Spinal cord (tissue), 10 donors: Measurements from ENCODE around the gene VPREB3. TPM values are rescaled to one million over a fixed set of nuclear protein-coding genes. Genes with fewer than 3 reads are reported as not detected.

ENCODE experiments used
- DNase-seq, 6 donors: peaks; one replicate each; pipeline versions ENCODE4 v3.0.0 to v3.0.0-alpha.2; 2013 to 2015; ENCODE audit warnings: low spot score in 6 of 6, low read depth in 4 of 6
- H3K27ac ChIP-seq: one replicate; pipeline ENCODE4 v1.5.1; 2013; ENCODE audit warnings: low read depth, low read length, control low read depth
- H3K27me3 ChIP-seq: one replicate; pipeline ENCODE4 v1.6.1; 2013; ENCODE audit warnings: low read length; ENCODE audit not compliant: control insufficient read depth, insufficient read depth
- H3K36me3 ChIP-seq: one replicate; pipeline ENCODE4 v1.6.1; 2013; ENCODE audit warnings: low read length; ENCODE audit not compliant: control insufficient read depth, insufficient read depth
- H3K4me1 ChIP-seq: one replicate; pipeline ENCODE4 v1.6.1; 2013; ENCODE audit warnings: low read length; ENCODE audit not compliant: control insufficient read depth, insufficient read depth
- H3K4me3 ChIP-seq: one replicate; pipeline ENCODE4 v1.5.1; 2013; ENCODE audit warnings: low read depth, low read length, control low read depth
- H3K9me3 ChIP-seq: one replicate; pipeline ENCODE4 v1.6.1; 2013; ENCODE audit warnings: low read length; ENCODE audit not compliant: control insufficient read depth, insufficient read depth
- WGBS: methylation state at CpG from one replicate; pipeline ENCODE4 v1.1.5; 2013; ENCODE audit warnings: missing lambda C conversion rate; ENCODE audit not compliant: insufficient coverage; 5-methylcytosine and 5-hydroxymethylcytosine counted together
- polyA plus RNA-seq, 2 donors: library from polyadenylated mRNA; unstranded; fragments of 120-200 nt; gene quantifications; one replicate each; pipeline ENCODE4 v1.2.1, GENCODE V29; 2013; ENCODE audit not compliant: insufficient read length in 2 of 2
- total RNA-seq, 2 donors: library from RNA; depleted of rRNA in 1 of 2; stranded (reverse); fragments of 120-200 nt in 1 of 2; fragments of >200 nt in 1 of 2; gene quantifications; one replicate each; pipeline versions ENCODE4 v1.2.3 to v1.2.4, GENCODE V29; 2013 to 2014
- donor health status: healthy.

VPREB3 gene
- total and polyA plus RNA-seq, 4 donors, result 0.33 to 1.2 (median 0.89) TPM; not detected in 1

- Histone ChIP-seq H3K4me3 (peak overlapping the region; percentile 74), H3K27ac (peak overlapping the region; percentile 80), H3K27me3 (no peaks in the 10 kb centered on the region), H3K36me3 (peaks cover 28% of the 10 kb centered on the region), H3K4me1 (peaks cover 66% of the 10 kb centered on the region), H3K9me3 (no peaks in the 10 kb centered on the region)
- WGBS, result 12% methylated on average over 10 of the region's 27 CpGs
- no peak for DNase-seq
Observed at GRCh38 chr22:23767303-23767672, 13.1 kb upstream of the VPREB3 start.

GRCh38 chr22:23764899-23765881 lies 11.0 kb upstream of the VPREB3 start:
- no peak overlapping the region for H3K4me3 ChIP-seq
- H3K27ac ChIP-seq, result no peak overlapping the region

GRCh38 chr22:23763954-23764353 lies 9.7 kb upstream of the VPREB3 start:
- no peak overlapping the region for H3K27ac ChIP-seq
- no peaks in the 10 kb centered on the region for H3K9me3 ChIP-seq
- H3K36me3 ChIP-seq, result peaks cover 28% of the 10 kb centered on the region
- peaks cover 53% of the 10 kb centered on the region for H3K4me1 ChIP-seq
- H3K4me3 ChIP-seq, result no peak overlapping the region
- no peak for DNase-seq
- H3K27me3 ChIP-seq, result no peaks in the 10 kb centered on the region
- WGBS, result 76% methylated on average over 3 of the region's 7 CpGs

More at GRCh38 chr22:23764899-23765881, 11.0 kb upstream of the VPREB3 start:
- WGBS, result 92% methylated on average over 8 of the region's 9 CpGs
- H3K27me3 ChIP-seq, result no peaks in the 10 kb centered on the region
- DNase-seq, result no peak
- no peaks in the 10 kb centered on the region for H3K9me3 ChIP-seq
- peaks cover 28% of the 10 kb centered on the region for H3K36me3 ChIP-seq
- peaks cover 61% of the 10 kb centered on the region for H3K4me1 ChIP-seq

GRCh38 chr22:23763579-23763945 lies 9.3 kb upstream of the VPREB3 start:
- no peak overlapping the region for H3K4me3 ChIP-seq
- peak in 1 of 6 donors; percentile 6 for DNase-seq
- WGBS, result 15% methylated on average over 13 of the region's 17 CpGs
- H3K27ac ChIP-seq, result no peak overlapping the region
- peaks cover 49% of the 10 kb centered on the region for H3K4me1 ChIP-seq
- no peaks in the 10 kb centered on the region for H3K9me3 ChIP-seq
- H3K36me3 ChIP-seq, result peaks cover 28% of the 10 kb centered on the region
- H3K27me3 ChIP-seq, result no peaks in the 10 kb centered on the region

GRCh38 chr22:23762842-23763578 lies 8.8 kb upstream of the VPREB3 start, which contains the start of gene C22orf15:
TSS of gene C22orf15 (plus strand) at chr22:23762990. CDS start at chr22:23763307, 317 bp downstream.
- no peaks in the 10 kb centered on the region for H3K9me3 ChIP-seq
- DNase-seq, result peak in 1 of 6 donors; percentile 17
- peaks cover 44% of the 10 kb centered on the region for H3K4me1 ChIP-seq
- no peaks in the 10 kb centered on the region for H3K27me3 ChIP-seq
- H3K36me3 ChIP-seq, result peaks cover 28% of the 10 kb centered on the region
- no peak within 1 kb of the TSS for H3K4me3 ChIP-seq
- WGBS, result 34% methylated on average over 16 of the region's 23 CpGs
- no peak within 1 kb of the TSS for H3K27ac ChIP-seq

GRCh38 chr22:23760056-23760455 lies 5.8 kb upstream of the VPREB3 start:
- Histone ChIP-seq H3K9me3 (no peaks in the 10 kb centered on the region), H3K27ac (no peak overlapping the region), H3K4me3 (no peak overlapping the region), H3K27me3 (no peaks in the 10 kb centered on the region), H3K36me3 (peaks cover 15% of the 10 kb centered on the region), H3K4me1 (peaks cover 24% of the 10 kb centered on the region)
- WGBS, result 92% methylated on average over 5 of the region's 6 CpGs
- DNase-seq, result no peak

- Histone ChIP-seq H3K4me3 (no peak overlapping the region), H3K36me3 (peaks cover 11% of the 10 kb centered on the region), H3K4me1 (peaks cover 20% of the 10 kb centered on the region), H3K9me3 (no peaks in the 10 kb centered on the region), H3K27ac (no peak overlapping the region), H3K27me3 (no peaks in the 10 kb centered on the region)
- no peak for DNase-seq
- WGBS, result 85% methylated on average over 4 of the region's 4 CpGs
Observed at GRCh38 chr22:23759566-23759965, 5.3 kb upstream of the VPREB3 start.

- 27% methylated on average over 3 of the region's 4 CpGs for WGBS
- no peak for DNase-seq
Observed at GRCh38 chr22:23756891-23757290, 2.7 kb upstream of the VPREB3 start.

GRCh38 chr22:23755711-23756110 lies 1.5 kb upstream of the VPREB3 start:
- Histone ChIP-seq H3K36me3 (no peaks in the 10 kb centered on the region), H3K9me3 (no peaks in the 10 kb centered on the region), H3K27ac (no peak overlapping the region), H3K4me1 (peaks cover 13% of the 10 kb centered on the region), H3K4me3 (no peak overlapping the region), H3K27me3 (no peaks in the 10 kb centered on the region)
- WGBS, result 100% methylated on average over 2 of the region's 8 CpGs
- no peak for DNase-seq

More at GRCh38 chr22:23756891-23757290, 2.7 kb upstream of the VPREB3 start:
- Histone ChIP-seq H3K4me3 (no peak overlapping the region), H3K27me3 (no peaks in the 10 kb centered on the region), H3K36me3 (no peaks in the 10 kb centered on the region), H3K9me3 (no peaks in the 10 kb centered on the region), H3K4me1 (peaks cover 5% of the 10 kb centered on the region), H3K27ac (no peak overlapping the region)
